ENCODE measurements around the gene CLIP2.
"Not testable (repeated sequence)": the region's sequence is repeated elsewhere in the genome, so short reads cannot be mapped to it uniquely, and the experiment has no call there.

CLIP2 gene

GRCh38 chr7:74320645-74321221, 31.5 kb downstream of the CLIP2 start:
- no peak overlapping the region for H3K4me3 ChIP-seq (ENCODE audit: low read length)
- no peak for DNase-seq (ENCODE audit: low read depth)

GRCh38 chr7:74322892-74323291, 33.7 kb downstream of the CLIP2 start:
- DNase-seq (ENCODE audit: low read depth); H3K4me3 ChIP-seq (ENCODE audit: low read length): not testable (repeated sequence)

More at GRCh38 chr7:74320645-74321221, 31.5 kb downstream of the CLIP2 start:
- TF ChIP-seq CTCF (IDR thresholded peaks at IDR 0.05; ENCODE audit: insufficient read depth, low read depth, low read length, missing control alignments): no peak

GRCh38 chr7:74324531-74325209, 35.5 kb downstream of the CLIP2 start:
- no peak for DNase-seq (ENCODE audit: low read depth)
- H3K4me3 ChIP-seq (ENCODE audit: low read length): no peak overlapping the region
- TF ChIP-seq CTCF (IDR thresholded peaks at IDR 0.05; ENCODE audit: insufficient read depth, low read depth, low read length, missing control alignments): no peak

GRCh38 chr7:74325210-74325565, 36.0 kb downstream of the CLIP2 start:
- no peak for TF ChIP-seq CTCF (IDR thresholded peaks at IDR 0.05; ENCODE audit: insufficient read depth, low read depth, low read length, missing control alignments)
- no peak for DNase-seq (ENCODE audit: low read depth)
- no peak overlapping the region for H3K4me3 ChIP-seq (ENCODE audit: low read length)

- no peak for TF ChIP-seq CTCF (IDR thresholded peaks at IDR 0.05; ENCODE audit: insufficient read depth, low read depth, low read length, missing control alignments)
- H3K4me3 ChIP-seq (ENCODE audit: low read length): no peak overlapping the region
- no peak for DNase-seq (ENCODE audit: low read depth)
These were observed 40.0 kb downstream of the CLIP2 start for GRCh38 chr7:74329225-74329624.

GRCh38 chr7:74332373-74333176, 43.4 kb downstream of the CLIP2 start:
- DNase-seq (ENCODE audit: low read depth): no peak
- TF ChIP-seq CTCF (IDR thresholded peaks at IDR 0.05; ENCODE audit: insufficient read depth, low read depth, low read length, missing control alignments): no peak

GRCh38 chr7:74334030-74334429, 44.8 kb downstream of the CLIP2 start:
- no peak for TF ChIP-seq CTCF (IDR thresholded peaks at IDR 0.05; ENCODE audit: insufficient read depth, low read depth, low read length, missing control alignments)
- DNase-seq (ENCODE audit: low read depth): peak; percentile 88

More at GRCh38 chr7:74332373-74333176, 43.4 kb downstream of the CLIP2 start:
- H3K4me3 ChIP-seq (ENCODE audit: low read length): no peak overlapping the region

More at GRCh38 chr7:74334030-74334429, 44.8 kb downstream of the CLIP2 start:
- H3K4me3 ChIP-seq (ENCODE audit: low read length): no peak overlapping the region

Data from epithelial cell of esophagus (primary cell).